ENCODE measurements around the gene TLDC2.

DNA sequence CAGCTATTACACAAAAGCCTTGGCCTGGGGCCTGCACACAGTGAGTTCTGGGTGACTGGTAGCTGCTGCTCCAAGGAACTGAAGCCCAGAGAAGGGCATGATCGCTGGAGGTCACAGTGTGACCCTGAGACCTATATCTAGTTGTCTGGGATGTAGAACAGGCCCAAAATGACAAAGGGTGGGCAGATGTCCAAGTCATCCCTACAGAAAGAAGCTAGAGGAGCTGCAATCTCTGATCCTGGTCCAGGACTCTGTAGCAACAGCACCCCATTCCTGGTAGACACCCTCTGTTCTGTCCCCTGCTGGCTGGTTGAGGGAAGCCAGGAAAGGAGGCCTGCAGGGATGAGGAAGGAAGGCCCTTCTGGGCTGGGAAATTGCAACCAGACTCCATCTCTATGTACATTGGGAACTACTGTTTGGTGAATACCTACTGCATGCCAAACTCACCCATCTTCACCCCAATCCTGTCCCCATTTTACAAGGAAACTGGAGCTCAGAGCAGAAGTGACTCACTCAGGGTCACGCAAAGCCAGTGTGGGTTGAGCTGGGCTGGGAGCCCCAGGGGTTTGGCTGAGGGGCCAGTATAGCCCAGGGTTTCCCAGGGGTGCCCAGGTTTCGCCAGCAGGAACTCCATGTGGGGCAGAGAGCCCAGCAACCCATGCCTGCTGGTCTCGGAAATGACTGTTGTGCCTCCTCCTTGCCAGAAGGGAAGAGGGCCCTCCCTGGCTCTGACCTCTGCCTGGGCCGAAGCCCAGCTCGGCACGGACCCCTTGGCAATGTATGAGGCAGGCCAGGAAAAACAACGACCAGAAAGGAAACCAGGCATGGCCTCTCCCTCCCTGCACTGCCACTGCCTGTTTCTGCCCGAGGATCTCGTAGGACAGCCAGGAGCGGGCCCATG lies 44.9 kb upstream of the TLDC2 start:
- TF ChIP-seq TAF1 (IDR thresholded peaks at IDR 0.05; ENCODE audit: low read depth, low read length) (no peak), POLR2A (IDR thresholded peaks at IDR 0.05; ENCODE audit: low read depth, low read length) (no peak), POLR2AphosphoS5 (IDR thresholded peaks at IDR 0.05; ENCODE audit: low read depth, low read length) (no peak), SPI1 (IDR thresholded peaks at IDR 0.05; ENCODE audit: low read depth, low read length) (no peak), PAX5 (IDR thresholded peaks at IDR 0.05; ENCODE audit: insufficient read depth, low read length, severe bottlenecking) (no peak), POU2F2 (IDR thresholded peaks at IDR 0.05; ENCODE audit: low read depth, low read length) (no peak)

Measured in GM12891 (cell line).